T-helper 2 cell treated with Interferon-gamma antibody and Interleukin-4, amounts not matched to agents 100 ng/mL and 5 ng/mL, for 36 hours (primary cell): ENCODE results near the gene S100A5. TPM values are rescaled to one million over a fixed set of nuclear protein-coding genes. Genes with fewer than 3 reads are reported as not detected.

Source experiments
- intact Hi-C: fragments of 100-400 bp; cut with micrococcal nuclease; formaldehyde crosslinking; loops from one replicate; pipeline ENCODE4 v1.15.1; 2023
- total RNA-seq: library from RNA; stranded (reverse); gene quantifications from 2 replicates; pipeline ENCODE4 v1.2.3, GENCODE V29; 2022

S100A5 gene
- total RNA-seq, 1 donor from 2014 or later: 4.5 TPM

GRCh38 chr1:153513023-153513422 lies 27.7 kb downstream of the S100A5 start:
- intact Hi-C loops: no loop called here

DNA sequence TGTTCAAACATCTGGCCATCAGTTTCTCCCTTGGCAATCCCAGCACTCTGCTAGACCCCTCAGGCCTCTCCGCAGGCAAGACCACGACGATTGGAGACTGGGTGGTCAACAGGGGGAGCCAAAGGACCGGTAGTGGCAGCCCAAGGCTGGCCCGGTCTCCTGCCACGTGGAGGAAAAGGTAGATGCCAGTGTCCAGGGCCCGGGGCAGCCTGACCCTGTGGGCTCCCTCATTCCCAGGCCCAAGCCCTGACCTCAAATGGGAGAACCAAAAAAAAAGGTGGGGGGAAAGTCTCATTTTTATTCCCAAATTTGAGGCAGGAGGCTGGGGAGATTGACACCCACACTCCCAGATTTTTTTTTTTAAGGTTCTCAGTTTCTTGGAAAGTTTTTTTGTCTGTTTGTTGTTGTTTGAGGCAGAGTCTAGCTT lies 29.7 kb downstream of the S100A5 start:
- intact Hi-C loops: loop anchor here (1.0 kb wide), 1 partner anchor 238 kb away; no protein-coding TSS in a partner anchor

DNA sequence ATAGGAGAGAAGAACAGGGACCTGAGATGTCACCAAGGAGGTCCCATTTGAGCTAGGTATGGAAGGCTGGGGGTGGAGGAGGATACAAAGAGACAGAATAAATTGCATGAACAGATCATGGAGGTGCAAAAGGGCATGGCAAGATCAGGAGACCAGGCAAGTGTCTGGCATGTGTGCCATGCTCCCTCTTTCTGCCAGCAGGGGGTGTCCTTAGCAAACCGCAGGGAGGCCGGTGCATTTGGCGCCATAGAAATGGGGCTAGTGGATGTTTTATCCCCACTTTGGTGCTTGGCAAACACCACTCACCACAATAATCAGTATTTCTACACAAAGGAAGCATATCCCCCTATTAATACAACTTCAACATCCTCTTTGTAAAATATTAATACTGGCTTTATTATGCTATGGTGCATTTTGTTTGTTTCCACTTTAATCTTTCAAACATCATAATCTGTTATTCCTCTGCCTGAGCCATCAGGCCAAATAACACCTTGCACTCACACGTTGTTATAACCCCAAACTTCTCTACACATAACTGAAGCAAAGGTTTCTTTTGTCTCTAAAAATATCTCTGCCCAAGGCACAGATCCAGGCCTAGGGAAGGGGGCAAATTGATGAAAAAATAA lies 30.9 kb downstream of the S100A5 start:
- intact Hi-C loops: loop anchor here (1.0 kb wide), 2 partner anchors 58 to 107 kb away; no protein-coding TSS in a partner anchor

GRCh38 chr1:153509036-153509435 lies 31.7 kb downstream of the S100A5 start:
- intact Hi-C loops: loop anchor here (1.0 kb wide), 2 partner anchors 59 to 108 kb away; no protein-coding TSS in a partner anchor

GRCh38 chr1:153507926-153508583 lies 32.7 kb downstream of the S100A5 start:
- intact Hi-C loops: loop anchor here (1.0 kb wide), 1 partner anchor 241 kb away; no protein-coding TSS in a partner anchor

- intact Hi-C loops: loop anchor here (1.0 kb wide), 1 partner anchor 242 kb away; no protein-coding TSS in a partner anchor
These were observed 33.8 kb downstream of the S100A5 start for GRCh38 chr1:153506831-153507413.

GRCh38 chr1:153506386-153506785 lies 34.3 kb downstream of the S100A5 start:
- intact Hi-C loops: no loop called here

DNA sequence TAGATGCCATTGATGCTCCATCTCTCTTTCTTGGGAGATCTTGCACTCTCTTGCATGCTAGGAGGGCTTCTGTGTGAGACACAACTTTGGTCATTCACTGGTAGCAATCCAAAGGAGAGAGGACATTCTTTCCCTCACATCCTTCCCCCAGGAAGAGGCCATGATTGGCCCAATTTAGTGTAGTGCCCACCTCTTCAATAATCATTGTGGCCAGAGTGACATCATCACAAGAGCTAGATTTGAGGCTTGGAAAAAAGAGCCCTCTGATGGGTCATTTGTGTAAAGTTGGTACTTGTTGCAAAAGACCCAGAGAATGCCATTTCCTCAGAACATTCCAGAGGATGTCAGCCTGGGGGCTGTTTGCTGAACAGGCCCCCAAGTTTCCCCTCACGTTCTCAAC lies 35.2 kb downstream of the S100A5 start:
- intact Hi-C loops: no loop called here

GRCh38 chr1:153503766-153504165 lies 37.0 kb downstream of the S100A5 start:
- intact Hi-C loops: no loop called here

- intact Hi-C loops: no loop called here
These were observed 42.0 kb downstream of the S100A5 start for GRCh38 chr1:153498746-153499145.

DNA sequence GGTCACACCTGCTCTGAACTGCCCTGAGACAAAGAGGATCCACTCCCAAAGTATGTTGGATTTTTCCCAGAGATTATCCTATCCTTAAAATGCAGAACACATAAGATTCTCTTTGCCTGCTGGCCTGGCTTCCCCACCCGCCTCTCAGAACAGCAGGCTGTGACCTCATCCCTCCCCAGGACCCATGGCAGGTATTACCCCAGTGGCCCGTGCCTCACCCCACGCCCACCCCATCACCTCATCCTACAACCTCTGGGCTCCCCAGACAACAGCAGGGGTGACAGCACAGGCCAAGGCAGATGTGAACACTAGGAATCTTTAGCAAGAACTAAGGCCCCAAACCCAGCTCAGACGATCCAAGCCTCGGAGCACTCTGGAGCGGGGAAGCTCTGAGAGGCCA lies 45.2 kb downstream of the S100A5 start:
- intact Hi-C loops: loop anchor here (1.0 kb wide), 1 partner anchor 143 kb away; no protein-coding TSS in a partner anchor

GRCh38 chr1:153494976-153495535 lies 45.7 kb downstream of the S100A5 start:
- intact Hi-C loops: loop anchor here (1.0 kb wide), 1 partner anchor 143 kb away; no protein-coding TSS in a partner anchor

DNA sequence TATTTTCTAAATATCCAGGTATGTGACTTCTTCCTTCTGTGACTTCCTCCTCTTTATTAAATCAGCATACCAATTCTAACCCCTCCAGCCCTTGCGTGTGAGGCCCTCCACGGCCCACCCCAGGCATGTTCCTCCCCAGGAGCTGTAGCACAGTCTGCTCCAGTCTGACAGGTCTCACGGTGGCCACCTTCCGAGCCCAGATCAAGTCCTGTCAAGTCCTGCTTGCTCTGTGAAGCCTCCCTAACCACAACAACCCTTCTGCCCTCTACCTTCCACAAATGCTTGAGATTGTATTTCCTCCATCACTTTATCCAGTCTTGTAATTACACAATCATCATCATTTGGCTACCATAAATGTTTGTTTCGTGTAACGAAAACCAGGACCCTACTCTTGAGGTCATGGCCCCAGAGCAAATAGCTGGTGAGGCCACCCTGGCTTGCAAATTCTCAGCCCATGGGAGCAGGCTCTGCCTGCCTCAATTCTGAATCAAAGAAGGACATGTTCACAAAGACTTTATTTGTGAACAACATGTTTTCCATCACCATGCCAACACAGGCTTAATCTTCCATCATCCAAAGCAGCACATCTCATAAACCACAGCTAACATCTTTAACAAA lies 47.3 kb downstream of the S100A5 start:
- intact Hi-C loops: no loop called here

DNA sequence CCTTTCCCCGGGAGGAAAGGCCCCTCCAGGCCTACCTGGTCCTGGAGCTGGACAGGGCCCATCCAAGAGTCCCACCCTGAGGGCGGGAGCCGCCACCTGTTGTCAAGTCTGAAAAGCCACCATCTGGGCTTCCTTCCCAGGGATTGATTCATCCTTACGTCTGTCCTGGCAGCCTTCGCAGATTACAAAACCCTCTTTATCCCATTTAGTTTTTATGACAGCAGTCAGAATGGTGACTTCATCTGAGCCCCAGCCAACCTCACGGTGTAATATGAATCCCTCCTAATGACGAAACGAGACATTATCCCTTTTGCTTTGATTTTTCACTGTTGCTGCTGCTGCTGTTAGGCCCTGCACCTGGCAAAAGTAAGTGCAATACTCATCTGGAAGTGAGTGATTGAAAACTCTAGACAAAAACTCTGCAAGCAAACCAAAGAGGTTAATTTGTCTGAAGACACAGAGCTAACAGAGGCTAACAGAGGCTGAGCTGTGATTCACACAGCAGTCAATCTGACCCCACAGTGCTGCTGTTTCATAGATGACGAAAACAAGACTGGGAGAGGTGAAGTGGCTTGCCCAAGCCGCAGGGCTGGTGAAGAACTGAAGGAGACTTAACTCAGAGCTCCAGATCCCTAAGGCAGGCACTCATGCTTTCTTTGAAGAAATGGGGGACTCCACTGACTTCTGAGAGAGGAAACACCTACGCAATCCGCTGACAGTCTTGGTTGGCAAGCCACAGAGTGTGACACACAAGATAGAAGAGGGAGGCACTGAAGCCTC lies 50.3 kb downstream of the S100A5 start:
- intact Hi-C loops: no loop called here

DNA sequence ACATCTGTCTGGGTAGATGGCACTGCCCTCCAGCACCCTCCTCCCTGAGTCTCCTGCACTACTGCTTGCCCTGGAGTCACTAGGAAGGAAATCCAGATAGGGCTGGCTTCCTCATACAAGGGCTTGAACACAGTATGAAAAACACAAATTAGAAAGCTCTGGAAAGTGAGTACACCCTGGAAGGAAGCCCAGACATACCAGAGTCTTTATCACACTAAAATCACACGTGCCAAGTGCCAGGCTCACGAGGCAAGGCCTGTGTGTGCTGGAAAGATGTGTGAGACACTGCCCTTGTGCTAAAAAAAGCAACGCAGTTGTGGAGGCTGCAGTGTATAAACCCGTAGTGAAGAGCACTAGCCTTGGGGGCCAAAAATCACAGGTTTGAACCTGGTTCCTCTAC lies 52.0 kb downstream of the S100A5 start:
- intact Hi-C loops: no loop called here

DNA sequence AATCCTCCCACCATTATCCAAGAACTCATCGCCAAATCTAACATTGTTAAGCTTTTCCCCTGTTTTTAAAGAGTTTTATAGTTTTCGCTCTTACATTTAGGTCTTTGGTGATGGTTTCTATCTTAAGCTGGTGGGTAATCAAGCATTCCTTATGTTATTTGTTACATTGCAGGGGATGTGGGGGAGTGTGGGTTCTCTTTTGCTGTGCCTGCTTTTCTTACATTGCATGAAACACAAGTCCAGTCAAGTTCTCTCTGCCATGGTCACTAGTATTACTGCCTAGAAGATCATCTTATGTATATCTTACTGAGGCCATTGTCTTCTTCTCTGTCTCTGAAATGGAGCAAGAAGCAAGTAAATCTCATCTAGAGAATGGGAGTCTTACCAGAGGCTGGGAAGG lies 53.0 kb downstream of the S100A5 start:
- intact Hi-C loops: no loop called here

Other genes starting within 250 kb of the S100A5 start
- gene PGLYRP3, start 228.0 kb downstream of the S100A5 start, total RNA-seq: not detected in 2 replicates
- not detected in 2 replicates for gene PGLYRP4, start 192.1 kb downstream of the S100A5 start, total RNA-seq
- not detected in 2 replicates for gene S100A9, start 183.1 kb downstream of the S100A5 start, total RNA-seq
- not detected in 2 replicates for gene S100A12, start 165.3 kb downstream of the S100A5 start, total RNA-seq
- gene S100A8, start 149.9 kb downstream of the S100A5 start, total RNA-seq: not detected in 2 replicates
- gene S100A7A, start 124.4 kb downstream of the S100A5 start, total RNA-seq: not detected in 2 replicates
- not detected in 2 replicates for gene S100A7, start 80.3 kb downstream of the S100A5 start, total RNA-seq
- 526 and 530 TPM in 2 replicates for gene S100A6, start 4.9 kb downstream of the S100A5 start, total RNA-seq
- 871 and 885 TPM in 2 replicates for gene S100A4, start 4.9 kb upstream of the S100A5 start, total RNA-seq
- gene S100A3, start 8.3 kb upstream of the S100A5 start, total RNA-seq: not detected in 2 replicates
- 0.73 and 0.89 TPM in 2 replicates for gene S100A2, start 24.9 kb upstream of the S100A5 start, total RNA-seq
- not detected in 2 replicates for gene S100A16, start 72.2 kb upstream of the S100A5 start, total RNA-seq
- gene S100A14, start 75.4 kb upstream of the S100A5 start, total RNA-seq: not detected in 2 replicates
- gene S100A13, start 86.6 kb upstream of the S100A5 start, total RNA-seq: 3.3 and 4.1 TPM in 2 replicates
- not detected in 2 replicates for gene S100A1, start 87.5 kb upstream of the S100A5 start, total RNA-seq
- gene CHTOP, start 93.1 kb upstream of the S100A5 start, total RNA-seq: 98.9 and 101 TPM in 2 replicates
- 38.2 and 40.8 TPM in 2 replicates for gene SNAPIN, start 117.8 kb upstream of the S100A5 start, total RNA-seq
- 225 and 226 TPM in 2 replicates for gene ILF2, start 130.1 kb upstream of the S100A5 start, total RNA-seq
- not detected in 2 replicates for gene NPR1, start 137.8 kb upstream of the S100A5 start, total RNA-seq
- gene INTS3, start 187.1 kb upstream of the S100A5 start, total RNA-seq: 62.1 and 62.9 TPM in 2 replicates
- 22.4 and 24.0 TPM in 2 replicates for gene SLC27A3, start 234.5 kb upstream of the S100A5 start, total RNA-seq